NCI-H2227 (cell line): ENCODE measurements around the gene CENPP.
A peak's percentile ranks its signal among the peaks of the same experiment; 100 is the strongest.
"Not testable (repeated sequence)": the region's sequence is repeated elsewhere in the genome, so short reads cannot be mapped to it uniquely, and the experiment has no call there.

ENCODE experiments used
- DNase-seq: peaks from one replicate; lab custom pipeline; 2025; ENCODE audit not compliant: unreplicated experiment; lab: John Stamatoyannopoulos, UW

The CENPP gene

GRCh38 chr9:92589923-92590322 lies 264.2 kb downstream of the CENPP start:
- DNase-seq: no peak

- no peak for DNase-seq
Observed at GRCh38 chr9:92590377-92590776, 264.6 kb downstream of the CENPP start.

GRCh38 chr9:92592537-92592936 lies 266.8 kb downstream of the CENPP start:
- no peak for DNase-seq

GRCh38 chr9:92592946-92593861 lies 267.5 kb downstream of the CENPP start:
- no peak for DNase-seq

- DNase-seq: not testable (repeated sequence)
Observed at GRCh38 chr9:92595075-92595474, 269.3 kb downstream of the CENPP start.

GRCh38 chr9:92595930-92596329 lies 270.2 kb downstream of the CENPP start:
- DNase-seq: no peak

- DNase-seq: no peak
Observed at GRCh38 chr9:92598382-92598781, 272.6 kb downstream of the CENPP start.

GRCh38 chr9:92599938-92600461 lies 274.2 kb downstream of the CENPP start:
- no peak for DNase-seq

GRCh38 chr9:92600462-92601261 lies 274.9 kb downstream of the CENPP start:
- DNase-seq: no peak

GRCh38 chr9:92601451-92601850 lies 275.7 kb downstream of the CENPP start:
- no peak for DNase-seq

GRCh38 chr9:92602413-92602812 lies 276.7 kb downstream of the CENPP start:
- no peak for DNase-seq

- DNase-seq: no peak
Observed at GRCh38 chr9:92603100-92603499, 277.3 kb downstream of the CENPP start.

GRCh38 chr9:92603990-92604389 lies 278.2 kb downstream of the CENPP start:
- DNase-seq: no peak

GRCh38 chr9:92605224-92605623 lies 279.5 kb downstream of the CENPP start:
- DNase-seq: no peak

- no peak for DNase-seq
Observed at GRCh38 chr9:92607088-92607487, 281.3 kb downstream of the CENPP start.

- peak; percentile 19 for DNase-seq
Observed at GRCh38 chr9:92607773-92608172, 282.0 kb downstream of the CENPP start.

- no peak for DNase-seq
Observed at GRCh38 chr9:92608241-92608908, 282.6 kb downstream of the CENPP start.

- DNase-seq: peak; percentile 41
Observed at GRCh38 chr9:92608909-92609445, 283.2 kb downstream of the CENPP start.

GRCh38 chr9:92610470-92611420 lies 285.0 kb downstream of the CENPP start:
- DNase-seq: no peak
